H1 (cell line): ENCODE measurements around the gene AOPEP. TPM values are rescaled to one million over a fixed set of nuclear protein-coding genes. Genes with fewer than 3 reads are reported as not detected.

Source experiments
- CTCF ChIA-PET: fragments of 300-600 bp; sonication (Branson Sonifier 250); formaldehyde crosslinking; loops from one replicate; lab custom pipeline; 2021; ENCODE audit not compliant: partially characterized antibody; lab: Charles Lee
- POLR2A ChIA-PET: fragments of 300-600 bp; sonication (Branson Sonifier 250); formaldehyde crosslinking; loops from one replicate; lab custom pipeline; 2021; ENCODE audit warnings: inconsistent platforms; ENCODE audit not compliant: partially characterized antibody; lab: Charles Lee
- DNase-seq, 2 experiments: peaks; one replicate each; pipeline versions ENCODE4 v3.0.0 to v3.0.0-alpha.2; 2010 to 2022; ENCODE audit warnings: low spot score in 2 of 2, low read depth in 1 of 2, mixed read lengths in 1 of 2
- FAIRE-seq: peaks from 2 replicates; lab custom pipeline; 2011; peaks lifted over from hg19 to GRCh38; lab: Jason Lieb, UNC
- H2AFZ ChIP-seq: 2 replicates; pipeline ENCODE4 v1.8.1; 2012; ENCODE audit warnings: low read length, inconsistent platforms
- H2AK5ac ChIP-seq: 2 replicates; pipeline ENCODE4 v1.6.1; 2013; ENCODE audit warnings: low read depth, low read length
- H2BK120ac ChIP-seq: replicated peaks from 2 replicates; pipeline ENCODE3; 2013; ENCODE audit warnings: low read depth, low read length, inconsistent platforms
- H2BK12ac ChIP-seq: 2 replicates; pipeline ENCODE4 v1.6.1; 2013; ENCODE audit warnings: low read depth, low read length
- H2BK15ac ChIP-seq: 2 replicates; pipeline ENCODE4 v1.6.1; 2013; ENCODE audit warnings: low read length
- H2BK20ac ChIP-seq: 2 replicates; pipeline ENCODE4 v1.6.1; 2013; ENCODE audit warnings: low read length
- H2BK5ac ChIP-seq: 2 replicates; pipeline ENCODE4 v1.6.1; 2013; ENCODE audit warnings: low read depth, low read length
- H3K14ac ChIP-seq: 2 replicates; pipeline ENCODE4 v1.6.1; 2013; ENCODE audit warnings: inconsistent platforms; ENCODE audit not compliant: insufficient read length
- H3K18ac ChIP-seq: 2 replicates; pipeline ENCODE4 v1.6.1; 2013; ENCODE audit warnings: low read length; ENCODE audit errors: extremely low read depth
- H3K23ac ChIP-seq: 2 replicates; pipeline ENCODE4 v1.6.1; 2013; ENCODE audit warnings: inconsistent platforms; ENCODE audit not compliant: insufficient read length
- H3K23me2 ChIP-seq: 2 replicates; pipeline ENCODE4 v1.6.1; 2013; ENCODE audit warnings: low read depth, low read length
- H3K27ac ChIP-seq: 2 replicates; pipeline ENCODE4 v1.6.1; 2011; ENCODE audit warnings: low read depth, low read length, inconsistent platforms
- H3K27me3 ChIP-seq, 4 experiments: replicated peaks in 1 of 4; 1 replicate in 1 of 4; 2 replicates in 3 of 4; pipeline versions ENCODE4 v1.6.1 to v1.8.1; 2011 to 2013; ENCODE audit warnings: low read length in 3 of 4, mild to moderate bottlenecking in 3 of 4, inconsistent platforms in 2 of 4, mixed read lengths in 2 of 4, moderate library complexity in 1 of 4; ENCODE audit not compliant: control insufficient read depth in 3 of 4, insufficient read depth in 3 of 4; ENCODE audit errors: extremely low read depth in 1 of 4
- H3K36me3 ChIP-seq, 4 experiments: 2 replicates each; pipeline versions ENCODE4 v1.6.1 to v1.8.1; 2011 to 2013; ENCODE audit warnings: mild to moderate bottlenecking in 4 of 4, low read length in 3 of 4, moderate library complexity in 2 of 4, control low read depth in 1 of 4, inconsistent platforms in 1 of 4; ENCODE audit not compliant: insufficient read depth in 4 of 4, control insufficient read depth in 2 of 4
- H3K4ac ChIP-seq: replicated peaks from 2 replicates; pipeline ENCODE3; 2013; ENCODE audit warnings: low read length, low read depth, mixed read lengths, inconsistent platforms; ENCODE audit not compliant: insufficient read length
- H3K4me1 ChIP-seq, 4 experiments: replicated peaks in 1 of 4; 1 replicate in 1 of 4; 2 replicates in 3 of 4; pipeline versions ENCODE4 v1.6.1 to v1.8.1; 2011 to 2013; ENCODE audit warnings: low read length in 3 of 4, inconsistent platforms in 2 of 4, mixed read lengths in 1 of 4; ENCODE audit not compliant: insufficient read depth in 4 of 4, control insufficient read depth in 3 of 4
- H3K4me2 ChIP-seq, 2 experiments: 2 replicates each; pipeline versions ENCODE4 v1.6.1 to v1.8.1; 2011 to 2013; ENCODE audit warnings: low read depth in 2 of 2, low read length in 2 of 2, control low read depth in 1 of 2, inconsistent platforms in 1 of 2, mild to moderate bottlenecking in 1 of 2; ENCODE audit not compliant: insufficient read depth in 1 of 2
- H3K4me3 ChIP-seq, 4 experiments: fragments of 200-600, 300-600 bp in 1 of 4; sonication (generic), shearing (Covaris generic), sonication (Bioruptor Twin) in 1 of 4; 2 replicates each; pipeline versions ENCODE4 v1.5.1 to v1.8.1; 2011 to 2016; ENCODE audit warnings: low read length in 4 of 4, low read depth in 3 of 4, control low read depth in 2 of 4, inconsistent platforms in 2 of 4, mild to moderate bottlenecking in 2 of 4, mixed read lengths in 1 of 4, moderate library complexity in 1 of 4; ENCODE audit not compliant: insufficient read depth in 2 of 4; ENCODE audit errors: extremely low read depth in 1 of 4
- H3K56ac ChIP-seq: replicated peaks from 2 replicates; pipeline ENCODE3; 2013; ENCODE audit warnings: low read depth, mild to moderate bottlenecking, mixed read lengths, low read length, inconsistent platforms; ENCODE audit not compliant: insufficient read length
- H3K79me1 ChIP-seq: 2 replicates; pipeline ENCODE4 v1.6.1; 2013; ENCODE audit warnings: low read depth, low read length, control low read depth
- H3K79me2 ChIP-seq, 2 experiments: 2 replicates each; pipeline versions ENCODE4 v1.6.1 to v1.8.1; 2012 to 2013; ENCODE audit warnings: low read length in 2 of 2, mild to moderate bottlenecking in 2 of 2, inconsistent platforms in 1 of 2; ENCODE audit not compliant: insufficient read depth in 2 of 2, control insufficient read depth in 1 of 2
- H3K9ac ChIP-seq, 4 experiments: replicated peaks in 1 of 4; 1 replicate in 1 of 4; 2 replicates in 3 of 4; pipeline versions ENCODE4 v1.6.1 to v1.8.1; 2011 to 2013; ENCODE audit warnings: low read depth in 3 of 4, low read length in 3 of 4, control low read depth in 2 of 4, mild to moderate bottlenecking in 2 of 4, moderate library complexity in 2 of 4, inconsistent platforms in 1 of 4; ENCODE audit errors: extremely low read depth in 1 of 4
- H3K9me3 ChIP-seq, 2 experiments: 2 replicates each; pipeline versions ENCODE4 v1.6.1 to v1.8.1; 2012 to 2013; ENCODE audit warnings: mild to moderate bottlenecking in 2 of 2, moderate library complexity in 2 of 2, control low read depth in 1 of 2, inconsistent platforms in 1 of 2, low read depth in 1 of 2, low read length in 1 of 2, mixed read lengths in 1 of 2; ENCODE audit not compliant: insufficient read depth in 2 of 2
- H4K20me1 ChIP-seq, 2 experiments: replicated peaks in 1 of 2; 2 replicates each; pipeline versions ENCODE3 to v1.8.1; 2011 to 2013; ENCODE audit warnings: inconsistent platforms in 2 of 2, low read length in 2 of 2, mild to moderate bottlenecking in 1 of 2; ENCODE audit not compliant: insufficient read depth in 2 of 2, control insufficient read depth in 1 of 2
- H4K5ac ChIP-seq: 2 replicates; pipeline ENCODE4 v1.6.1; 2013; ENCODE audit warnings: low read length, low read depth, mixed read lengths, inconsistent platforms; ENCODE audit not compliant: insufficient read length
- H4K8ac ChIP-seq: 2 replicates; pipeline ENCODE4 v1.8.0; 2013; ENCODE audit warnings: mild to moderate bottlenecking, moderate library complexity, low read length, inconsistent platforms; ENCODE audit not compliant: insufficient read depth; ENCODE audit errors: extremely low read depth
- H4K91ac ChIP-seq: replicated peaks from 2 replicates; pipeline ENCODE3; 2013; ENCODE audit warnings: low read length, mixed read lengths, inconsistent platforms; ENCODE audit not compliant: insufficient read length
- BCL11A ChIP-seq, 2 experiments: IDR thresholded peaks; one replicate each; pipeline ENCODE4 v1.6.1; 2011; ENCODE audit warnings: low read depth in 2 of 2, low read length in 2 of 2, mild to moderate bottlenecking in 2 of 2
- CREB1 ChIP-seq: IDR thresholded peaks from 2 replicates; pipeline ENCODE4 v1.6.1; 2012; ENCODE audit warnings: inconsistent platforms
- HDAC2 ChIP-seq, 2 experiments: fragments of 300-600 bp in 1 of 2; sonication (generic) in 1 of 2; IDR thresholded peaks; 2 replicates each; pipeline ENCODE4 v1.6.1; 2011 to 2012; ENCODE audit warnings: low read depth in 2 of 2, low read length in 2 of 2, mild to moderate bottlenecking in 2 of 2, moderate library complexity in 2 of 2, borderline replicate concordance in 1 of 2, inconsistent platforms in 1 of 2
- KDM1A ChIP-seq: fragments of 200-600, 300-600 bp; sonication (generic); IDR thresholded peaks from 2 replicates; pipeline ENCODE4 v1.7.1; 2016; ENCODE audit warnings: mild to moderate bottlenecking, low read length, borderline replicate concordance
- KDM5A ChIP-seq: fragments of 200-600 bp; IDR thresholded peaks from 2 replicates; pipeline ENCODE4 v1.7.1; 2012; ENCODE audit warnings: mild to moderate bottlenecking, low read length, inconsistent platforms, mixed read lengths
- MAFK ChIP-seq: IDR thresholded peaks from 2 replicates; pipeline ENCODE4 v1.6.1; 2012; ENCODE audit warnings: low read depth, mild to moderate bottlenecking, improper control_type of control experiment, low read length
- PHF8 ChIP-seq: fragments of 200-600 bp; sonication (generic); conservative IDR thresholded peaks from 2 replicates; pipeline ENCODE4 v1.7.1; 2012; ENCODE audit warnings: low read depth, mild to moderate bottlenecking, inconsistent platforms, low read length, moderate library complexity
- RAD21 ChIP-seq, 2 experiments: IDR thresholded peaks in 1 of 2; conservative IDR thresholded peaks in 1 of 2; 2 replicates each; pipeline ENCODE4 v1.6.1; 2011; ENCODE audit warnings: low read depth in 2 of 2, low read length in 2 of 2, improper control_type of control experiment in 1 of 2, inconsistent platforms in 1 of 2, mild to moderate bottlenecking in 1 of 2, moderate library complexity in 1 of 2
- SIX5 ChIP-seq: IDR thresholded peaks from 2 replicates; pipeline ENCODE4 v1.6.1; 2011; ENCODE audit warnings: mild to moderate bottlenecking, low read depth, low read length
- SP2 ChIP-seq: IDR thresholded peaks from 2 replicates; pipeline ENCODE4 v1.6.1; 2012; ENCODE audit warnings: mild to moderate bottlenecking, low read length, inconsistent platforms
- SP4 ChIP-seq: IDR thresholded peaks from 2 replicates; pipeline ENCODE4 v1.6.1; 2012; ENCODE audit warnings: low read length, inconsistent platforms
- USF2 ChIP-seq: IDR thresholded peaks from 2 replicates; pipeline ENCODE4 v1.6.1; 2011; ENCODE audit warnings: low read length, improper control_type of control experiment
- WGBS, 2 experiments: shearing (Covaris generic) in 1 of 2; methylation state at CpG; one replicate each; pipeline versions ENCODE4 v1.1.6 to v1.1.7; 2013 to 2015; ENCODE audit warnings: low lambda C conversion rate in 2 of 2, mixed read lengths in 2 of 2, inconsistent platforms in 1 of 2, low coverage in 1 of 2, missing lambda C conversion rate in 1 of 2; ENCODE audit not compliant: insufficient replicate concordance in 2 of 2, insufficient coverage in 1 of 2, insufficient read length in 1 of 2; ENCODE audit errors: extremely low coverage in 1 of 2, missing lambda C conversion rate in 1 of 2; 5-methylcytosine and 5-hydroxymethylcytosine counted together
- polyA plus RNA-seq, 7 experiments: library from polyadenylated mRNA; depleted of rRNA in 3 of 7; stranded (reverse) in 5 of 7; unstranded in 2 of 7; fragments of >200 nt in 5 of 7; fragments of 200-250 nt in 2 of 7; gene quantifications; 1 replicate in 5 of 7; 2 replicates in 1 of 7; 4 replicates in 1 of 7; pipeline versions ENCODE4 v1.2.1 to v1.2.3, GENCODE V29; 2011 to 2013; ENCODE audit warnings: missing spikeins in 2 of 7, mixed read lengths in 2 of 7
- total RNA-seq: library from RNA; stranded (reverse); fragmentation: NEBNext Ultra II Directional; extraction: Animal tissue kit (Norgen Biotek cat#: 25700); gene quantifications from 2 replicates; pipeline ENCODE4 v1.2.1, GENCODE V29; 2021

Gene AOPEP
- total and polyA plus RNA-seq, 2 of the 8 experiments (the other 6 are each of a cell fraction or from before 2014, with no cell fraction given): 6.1 to 14.3 TPM

- H3K23ac ChIP-seq: no peak overlapping the region
- no peak overlapping the region for H3K27ac ChIP-seq
- no peak overlapping the region for H3K4me3 ChIP-seq
- H2BK120ac ChIP-seq: no peak overlapping the region
- H4K91ac ChIP-seq: no peak overlapping the region
- no peak overlapping the region for H2BK12ac ChIP-seq
- WGBS, 2 experiments: 82% methylated on average over 8 of the region's 8 CpGs; no CpG with 5 or more reads in 1 of the 2 experiments
- H2AFZ ChIP-seq: no peak overlapping the region
- no peak overlapping the region for H2BK20ac ChIP-seq
- no peak overlapping the region for H2AK5ac ChIP-seq
- no peak overlapping the region for H4K5ac ChIP-seq
- H3K9me3 ChIP-seq: no peaks in the 10 kb centered on the region
- DNase-seq (no peak), FAIRE-seq (no peak)
- POLR2A ChIA-PET: interaction anchor here (0.6 kb wide), 1 partner anchor 636 kb away, joined by 3 read pairs; no protein-coding TSS in a partner anchor
- H3K79me2 ChIP-seq: no peaks in the 10 kb centered on the region
- no peak overlapping the region; the same call in 1 of the 2 replicates for H2BK15ac ChIP-seq
- peaks cover 0 to 7% (median 0%) of the 10 kb centered on the region in 4 experiments; a peak in 2 of 7 replicates for H3K27me3 ChIP-seq
- no peak overlapping the region; a peak in 1 of 7 replicates for H3K9ac ChIP-seq
- no peak overlapping the region for H4K8ac ChIP-seq
- no peak overlapping the region for H2BK5ac ChIP-seq
- peaks cover 0 to 6% (median under 1%) of the 10 kb centered on the region in 4 experiments; a peak in 5 of 7 replicates for H3K4me1 ChIP-seq
- no peaks in the 10 kb centered on the region for H3K79me1 ChIP-seq
- H3K36me3 ChIP-seq: no peaks in the 10 kb centered on the region; a peak in 2 of 8 replicates
- no peaks in the 10 kb centered on the region for H3K23me2 ChIP-seq
- peaks cover 0 to 4% of the 10 kb centered on the region in 2 experiments for H4K20me1 ChIP-seq
- H3K4ac ChIP-seq: no peak overlapping the region
- no peak overlapping the region for H3K56ac ChIP-seq
- CTCF ChIA-PET: interaction anchor here (0.6 to 1.3 kb wide), 3 partner anchors 44 to 225 kb away, joined by 3 to 7 read pairs (median 4); no protein-coding TSS in a partner anchor
- H3K18ac ChIP-seq: no peak overlapping the region
- no peak overlapping the region for H3K14ac ChIP-seq
- no peak overlapping the region for H3K4me2 ChIP-seq
- TF ChIP-seq MAFK (no peak), HDAC2 (IDR thresholded peaks at IDR 0.05; ENCODE audit: borderline replicate concordance in 1 of 2, low read depth in 2 of 2, low read length in 2 of 2) (no peak), SP2 (no peak), SP4 (no peak), RAD21 (IDR thresholded peaks at IDR 0.05 in 1 of 2, conservative IDR thresholded peaks at IDR 0.05 in 1 of 2; ENCODE audit: low read depth in 2 of 2, low read length in 2 of 2) (no peak), PHF8 (no peak), SIX5 (no peak), BCL11A (IDR thresholded peaks at IDR 0.05; ENCODE audit: low read depth in 2 of 2, low read length in 2 of 2) (no peak), KDM5A (no peak), USF2 (no peak), CREB1 (no peak), KDM1A (no peak)
Measured at GRCh38 chr9:94819161-94819687, 92.7 kb downstream of the AOPEP start.
